Thoracic aorta endothelial cell (primary cell): ENCODE results near the gene PHC1. TPM values are rescaled to one million over a fixed set of nuclear protein-coding genes. Genes with fewer than 3 reads are reported as not detected.

Experiments
- total RNA-seq: library from RNA; depleted of rRNA; stranded (reverse); fragments of >200 nt; gene quantifications from 2 replicates; pipeline ENCODE4 v1.2.3, GENCODE V29; 2012

Gene PHC1
- 17.3 and 25.2 TPM in 2 replicates for total RNA-seq

DNA sequence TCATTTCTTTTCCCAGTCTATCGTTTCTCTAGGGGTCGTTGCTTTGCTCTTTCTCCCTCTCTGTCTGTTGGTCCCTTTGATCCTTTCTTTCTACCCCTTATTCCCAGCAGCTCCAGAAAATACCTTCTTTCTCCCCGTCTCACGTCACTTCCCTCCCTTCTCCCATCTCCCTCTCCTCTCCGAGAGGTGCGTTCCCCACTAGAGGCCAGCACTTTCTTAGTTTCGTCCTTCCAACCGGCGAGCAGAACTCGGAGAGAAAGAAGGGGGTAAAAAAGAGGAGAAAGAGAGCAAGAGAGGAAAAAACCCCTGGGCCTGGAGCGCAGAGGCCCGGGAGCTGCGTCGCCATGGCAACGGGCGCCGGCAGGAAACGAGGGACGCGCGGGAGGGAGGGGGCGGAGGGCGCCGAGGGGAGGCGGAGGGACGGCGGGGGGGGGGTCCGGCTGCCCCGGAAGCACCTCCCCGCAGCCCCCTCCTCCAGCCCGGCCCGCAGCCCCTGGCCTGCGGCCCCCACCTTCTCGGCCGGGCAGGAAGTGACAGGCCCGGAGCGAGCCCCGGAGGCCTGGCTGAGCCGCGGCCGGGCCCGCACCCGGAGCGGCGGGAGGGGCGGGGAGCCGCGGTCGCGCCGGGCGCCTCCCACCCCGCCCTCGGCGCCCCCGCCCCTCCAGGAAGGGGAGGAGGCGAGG, at the start of gene PHC1:
Gene PHC1, plus strand, starts transcription at position 477 of the 683 bp plus-strand sequence. CDS start 3,169 bp downstream, outside the sequence.

DNA sequence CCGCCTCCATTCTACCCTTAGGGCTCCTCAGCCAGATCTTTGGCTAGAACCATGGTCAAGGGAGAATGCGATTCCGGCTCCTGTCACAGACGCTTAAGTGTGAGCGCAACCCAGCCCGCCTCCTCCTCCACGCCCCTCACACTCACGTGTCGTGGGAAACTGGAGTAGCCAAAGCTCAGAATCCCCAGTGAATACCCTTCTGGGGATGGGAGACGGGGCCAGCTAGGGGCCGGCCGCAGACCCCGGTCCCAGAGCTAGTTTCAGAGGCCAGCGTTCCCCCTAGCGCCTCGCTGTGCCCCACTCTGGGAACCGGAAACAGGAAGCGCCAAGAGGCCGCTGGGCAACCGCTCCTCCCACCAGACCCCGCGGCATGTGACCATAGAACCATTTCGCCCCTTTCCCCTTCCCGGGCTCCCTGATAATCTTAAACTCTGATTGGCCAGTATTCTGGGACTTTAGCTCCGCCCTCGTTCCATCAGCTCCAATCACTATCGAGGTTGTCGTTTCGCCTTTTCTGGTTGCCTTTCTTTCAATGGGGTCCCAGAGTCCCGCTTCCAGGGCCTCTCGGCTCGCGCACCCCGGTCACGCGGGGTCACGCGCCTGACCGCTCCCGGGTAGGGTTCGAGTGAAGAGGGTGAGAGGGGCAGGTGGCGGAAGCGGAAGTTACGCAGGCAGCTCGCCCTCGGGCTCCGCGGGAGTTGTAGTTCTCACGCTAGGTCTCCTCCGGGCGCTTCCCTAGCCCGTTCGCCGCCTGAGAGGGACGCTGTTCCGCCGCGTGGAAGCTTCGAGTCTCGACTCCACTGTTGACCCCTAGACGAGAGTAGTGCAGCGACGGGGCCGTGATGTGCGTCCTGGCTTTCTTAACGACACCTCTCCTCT, 35.3 kb downstream of the PHC1 start, which contains the start of gene M6PR:
Gene M6PR, minus strand, starts transcription at position 304 of the 879 bp plus-strand sequence. CDS start 3,241 bp downstream, outside the sequence.

DNA sequence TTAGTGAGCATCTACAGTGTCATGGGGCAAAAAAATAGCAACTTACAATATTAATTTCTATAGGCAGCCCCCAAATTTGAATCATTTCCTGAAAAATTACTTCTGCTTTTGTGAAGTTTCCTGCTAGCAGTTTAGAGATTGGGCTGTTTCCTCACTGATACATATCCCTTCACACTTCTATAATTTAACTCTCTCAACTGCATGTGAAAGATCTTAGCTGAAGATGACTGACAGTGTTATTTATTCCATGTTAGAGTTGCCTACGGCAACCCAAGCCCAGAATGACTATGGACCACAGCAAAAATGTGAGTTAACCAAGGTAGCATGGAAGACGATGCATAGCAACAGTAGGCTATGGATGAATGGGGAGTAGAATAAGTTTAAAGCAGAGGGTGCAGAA, 75.1 kb downstream of the PHC1 start, which contains the start of gene KLRG1:
Gene KLRG1, plus strand, starts transcription at position 134 of the 400 bp plus-strand sequence. Its CDS starts 90 bp downstream, at position 224.

Other genes starting within 250 kb of the PHC1 start
- gene RIMKLB, start 216.5 kb upstream of the PHC1 start, total RNA-seq = 77.1 and 105 TPM in 2 replicates
- not detected in 2 replicates for gene A2ML1, start 91.9 kb upstream of the PHC1 start, total RNA-seq
- gene M6PR, start 35.1 kb downstream of the PHC1 start, total RNA-seq = 117 and 127 TPM in 2 replicates
- 12.6 and 17.2 TPM in 2 replicates for gene KLRG1, start 75.0 kb downstream of the PHC1 start, total RNA-seq
- gene A2M, start 201.4 kb downstream of the PHC1 start, total RNA-seq = 2.0 and 3.0 TPM in 2 replicates